Parathyroid adenoma (tissue), 2 donors: ENCODE measurements around the gene GDF10.

Source experiments
- H2AFZ ChIP-seq: fragments of 300-600 bp; sonication (generic); one replicate; pipeline ENCODE4 v1.7.0; 2017; ENCODE audit warnings: antibody characterized with exemption, mild to moderate bottlenecking
- H3K27ac ChIP-seq: fragments of 300-600 bp; sonication (generic); one replicate; pipeline ENCODE4 v1.7.0; 2017
- H3K27me3 ChIP-seq: fragments of 300-600 bp; sonication (generic); one replicate; pipeline ENCODE4 v1.7.0; 2017; ENCODE audit warnings: low read length; ENCODE audit not compliant: control insufficient read depth, insufficient read depth
- H3K36me3 ChIP-seq: fragments of 300-600 bp; sonication (generic); one replicate; pipeline ENCODE4 v1.7.0; 2017; ENCODE audit warnings: low read length; ENCODE audit not compliant: control insufficient read depth, insufficient read depth
- H3K4me1 ChIP-seq: fragments of 300-600 bp; sonication (generic); one replicate; pipeline ENCODE4 v1.7.0; 2017; ENCODE audit warnings: control low read depth
- H3K4me2 ChIP-seq: fragments of 300-600 bp; sonication (generic); one replicate; pipeline ENCODE4 v1.7.0; 2017; ENCODE audit warnings: low read length
- H3K4me3 ChIP-seq: fragments of 300-600 bp; sonication (generic); one replicate; pipeline ENCODE4 v1.7.0; 2017; ENCODE audit warnings: low read depth, low read length
- H3K79me2 ChIP-seq: fragments of 300-600 bp; sonication (generic); one replicate; pipeline ENCODE4 v1.7.0; 2017; ENCODE audit warnings: control low read depth
- H3K9ac ChIP-seq: fragments of 300-600 bp; sonication (generic); one replicate; pipeline ENCODE4 v1.7.0; 2017; ENCODE audit warnings: mild to moderate bottlenecking
- H3K9me3 ChIP-seq: fragments of 300-600 bp; sonication (generic); one replicate; pipeline ENCODE4 v1.7.0; 2017; ENCODE audit warnings: low read length; ENCODE audit not compliant: control insufficient read depth
- CTCF ChIP-seq: fragments of 300-600 bp; sonication (generic); IDR thresholded peaks from one replicate; pipeline ENCODE4 v1.7.0; 2017; ENCODE audit warnings: antibody characterized with exemption, mild to moderate bottlenecking
- donor health status: primary hyperparathyroidism.

GDF10 gene

GRCh38 chr10:47349941-47350371 lies 50.0 kb downstream of the GDF10 start:
- H3K4me2 ChIP-seq = no peak overlapping the region
- no peaks in the 10 kb centered on the region for H3K36me3 ChIP-seq
- no peaks in the 10 kb centered on the region for H3K27me3 ChIP-seq
- H3K27ac ChIP-seq = no peak overlapping the region
- no peaks in the 10 kb centered on the region for H3K9me3 ChIP-seq
- no peak for TF ChIP-seq CTCF
- H3K4me3 ChIP-seq = no peak overlapping the region
- no peak overlapping the region for H2AFZ ChIP-seq
- H3K4me1 ChIP-seq = no peaks in the 10 kb centered on the region
- H3K9ac ChIP-seq = no peak overlapping the region
- no peaks in the 10 kb centered on the region for H3K79me2 ChIP-seq

- no peaks in the 10 kb centered on the region for H3K27me3 ChIP-seq
- no peaks in the 10 kb centered on the region for H3K36me3 ChIP-seq
- H3K4me3 ChIP-seq = no peak overlapping the region
- H3K4me2 ChIP-seq = no peak overlapping the region
- H3K9ac ChIP-seq = no peak overlapping the region
- no peak overlapping the region for H2AFZ ChIP-seq
- no peak for TF ChIP-seq CTCF
- no peaks in the 10 kb centered on the region for H3K9me3 ChIP-seq
- no peaks in the 10 kb centered on the region for H3K4me1 ChIP-seq
- H3K27ac ChIP-seq = no peak overlapping the region
- no peaks in the 10 kb centered on the region for H3K79me2 ChIP-seq
These were observed 51.0 kb downstream of the GDF10 start for GRCh38 chr10:47350671-47351640.

DNA sequence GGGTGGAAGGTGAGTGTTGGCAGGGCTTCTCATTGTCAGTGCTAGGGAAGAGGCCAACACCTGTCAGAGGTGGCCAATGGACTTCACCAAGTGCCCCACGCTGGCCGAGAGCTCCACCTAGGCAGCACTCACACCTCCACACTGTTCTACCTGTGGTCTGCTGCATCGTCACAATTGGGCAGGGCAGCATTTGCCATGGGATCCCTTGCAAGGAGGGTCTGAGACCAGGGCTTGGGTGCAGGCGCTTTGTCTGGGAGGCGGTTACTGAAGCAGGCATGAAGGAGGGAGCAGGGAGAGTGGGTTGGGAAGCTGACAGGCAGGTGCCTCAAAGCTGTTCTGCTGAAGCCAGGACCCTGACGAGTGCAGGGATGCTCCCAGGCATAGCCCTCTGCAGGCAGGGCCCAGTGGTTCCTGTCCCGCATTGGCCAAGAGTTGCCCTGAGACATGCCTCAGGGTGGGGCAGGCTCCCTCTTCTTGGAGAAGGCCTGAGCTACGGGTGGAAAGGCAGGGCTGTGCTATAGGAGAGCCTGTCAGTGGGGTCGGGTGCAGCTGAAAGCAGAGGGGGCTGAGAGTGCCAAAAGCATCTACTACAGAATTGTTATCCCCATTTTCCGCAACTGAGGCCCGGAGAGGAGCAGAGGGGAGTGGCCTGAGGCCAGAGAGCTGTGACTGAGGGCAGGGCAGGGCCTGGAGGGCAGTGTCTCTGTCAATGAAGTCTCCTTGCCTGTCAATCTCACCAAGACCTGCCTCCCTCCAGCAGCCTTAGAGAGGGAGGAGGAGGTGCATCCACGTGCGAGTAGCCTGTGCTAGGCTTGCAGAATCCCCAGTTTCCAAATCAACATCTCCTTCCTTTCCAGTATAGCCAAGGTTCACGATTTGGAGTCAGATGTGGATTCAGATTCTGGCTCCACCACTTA lies 52.2 kb downstream of the GDF10 start:
- Histone ChIP-seq H3K36me3 (no peaks in the 10 kb centered on the region), H3K27me3 (no peaks in the 10 kb centered on the region), H3K4me1 (no peaks in the 10 kb centered on the region), H3K27ac (no peak overlapping the region), H3K79me2 (no peaks in the 10 kb centered on the region), H3K4me3 (no peak overlapping the region), H3K9me3 (no peaks in the 10 kb centered on the region), H2AFZ (no peak overlapping the region), H3K4me2 (no peak overlapping the region), H3K9ac (no peak overlapping the region)
- no peak for TF ChIP-seq CTCF

DNA sequence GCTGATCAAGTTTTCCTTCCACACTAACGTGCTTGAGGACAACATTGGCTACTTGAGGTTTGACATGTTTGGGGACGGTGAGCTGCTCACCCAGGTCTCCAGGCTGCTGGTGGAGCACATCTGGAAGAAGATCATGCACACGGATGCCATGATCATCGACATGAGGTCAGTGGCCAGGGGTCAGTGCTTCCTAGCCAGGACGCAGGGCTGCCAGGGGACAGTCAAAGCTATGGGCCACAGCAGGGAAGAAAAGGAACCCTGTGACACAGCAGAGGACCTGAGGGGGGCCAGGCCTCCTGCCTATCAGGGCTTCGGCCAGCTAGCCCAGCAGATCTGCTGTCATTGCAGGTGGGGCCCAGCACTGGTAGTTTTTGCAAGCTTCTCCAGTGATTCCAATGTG lies 53.4 kb downstream of the GDF10 start:
- H3K9me3 ChIP-seq = no peaks in the 10 kb centered on the region
- no peaks in the 10 kb centered on the region for H3K27me3 ChIP-seq
- no peak overlapping the region for H2AFZ ChIP-seq
- no peak overlapping the region for H3K27ac ChIP-seq
- no peak for TF ChIP-seq CTCF
- no peaks in the 10 kb centered on the region for H3K4me1 ChIP-seq
- H3K9ac ChIP-seq = no peak overlapping the region
- no peak overlapping the region for H3K4me3 ChIP-seq
- no peak overlapping the region for H3K4me2 ChIP-seq
- H3K36me3 ChIP-seq = no peaks in the 10 kb centered on the region
- H3K79me2 ChIP-seq = no peaks in the 10 kb centered on the region
